MM.1S (cell line): Measurements from ENCODE around the gene TGFBI.

Experiments used
- EZH2 ChIP-seq: fragments of 300-600 bp; sonication (generic); optimal IDR thresholded peaks from 2 replicates; pipeline ENCODE3; 2017; ENCODE audit warnings: low read depth, mild to moderate bottlenecking, antibody characterized with exemption, low read length, mixed read lengths
- EZH2phosphoT487 ChIP-seq: fragments of 300-600 bp; sonication (generic); IDR thresholded peaks from 2 replicates; pipeline ENCODE4 v1.6.1; 2018; ENCODE audit warnings: antibody characterized with exemption, low read length
- TF ChIP-seq, protein P1 (sequence below): fragments of 300-600 bp; sonication (generic); IDR thresholded peaks from 2 replicates; pipeline ENCODE4 v1.5.1; 2016; ENCODE audit warnings: antibody characterized with exemption, low read length, mixed read lengths

DNA sequence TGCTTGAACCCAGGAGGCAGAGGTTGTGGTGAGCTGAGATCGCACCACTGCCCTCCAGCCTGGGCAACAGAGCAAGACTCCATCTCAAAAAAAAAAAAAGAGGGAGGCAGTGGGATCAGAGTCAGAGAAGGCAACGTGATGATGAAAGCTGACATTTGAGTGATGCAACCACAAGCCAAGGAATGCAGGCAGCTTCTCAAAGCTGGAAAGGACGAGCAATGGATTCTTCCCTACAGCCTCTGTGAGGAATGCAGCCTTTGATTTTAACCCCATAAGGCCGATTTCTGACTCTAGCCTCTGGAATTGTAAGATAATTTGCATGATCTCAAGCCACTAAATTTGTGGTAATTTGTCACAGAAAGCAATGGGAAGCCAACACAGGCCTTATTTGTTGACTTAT, 9.8 kb downstream of the TGFBI start:
- TF ChIP-seq, protein P1, sequence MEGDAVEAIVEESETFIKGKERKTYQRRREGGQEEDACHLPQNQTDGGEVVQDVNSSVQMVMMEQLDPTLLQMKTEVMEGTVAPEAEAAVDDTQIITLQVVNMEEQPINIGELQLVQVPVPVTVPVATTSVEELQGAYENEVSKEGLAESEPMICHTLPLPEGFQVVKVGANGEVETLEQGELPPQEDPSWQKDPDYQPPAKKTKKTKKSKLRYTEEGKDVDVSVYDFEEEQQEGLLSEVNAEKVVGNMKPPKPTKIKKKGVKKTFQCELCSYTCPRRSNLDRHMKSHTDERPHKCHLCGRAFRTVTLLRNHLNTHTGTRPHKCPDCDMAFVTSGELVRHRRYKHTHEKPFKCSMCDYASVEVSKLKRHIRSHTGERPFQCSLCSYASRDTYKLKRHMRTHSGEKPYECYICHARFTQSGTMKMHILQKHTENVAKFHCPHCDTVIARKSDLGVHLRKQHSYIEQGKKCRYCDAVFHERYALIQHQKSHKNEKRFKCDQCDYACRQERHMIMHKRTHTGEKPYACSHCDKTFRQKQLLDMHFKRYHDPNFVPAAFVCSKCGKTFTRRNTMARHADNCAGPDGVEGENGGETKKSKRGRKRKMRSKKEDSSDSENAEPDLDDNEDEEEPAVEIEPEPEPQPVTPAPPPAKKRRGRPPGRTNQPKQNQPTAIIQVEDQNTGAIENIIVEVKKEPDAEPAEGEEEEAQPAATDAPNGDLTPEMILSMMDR, result no peak
- TF ChIP-seq EZH2phosphoT487, result no peak
- TF ChIP-seq EZH2, result no peak
